Endometrial microvascular endothelial cells (primary cell): ENCODE results near the gene PTK6. TPM values are rescaled to one million over a fixed set of nuclear protein-coding genes. Genes with fewer than 3 reads are reported as not detected.
"Not testable (repeated sequence)": the region's sequence is repeated elsewhere in the genome, so short reads cannot be mapped to it uniquely, and the experiment has no call there.

ENCODE experiments used
- in situ Hi-C: cut with HindIII; loops from 2 replicates; pipeline ENCODE4 v1.10.0; 2017; ENCODE audit warnings: low sequenced_read_pairs, low pct_unique_long_range_greater_than_20kb; ENCODE audit errors: inconsistent ontology term
- total RNA-seq: library from RNA; depleted of rRNA; stranded (reverse); fragments of >200 nt; gene quantifications from one replicate; pipeline ENCODE4 v1.2.3, GENCODE V29; 2015; ENCODE audit errors: inconsistent ontology term

PTK6 gene
- total RNA-seq, 1 donor from 2014 or later: not detected

DNA sequence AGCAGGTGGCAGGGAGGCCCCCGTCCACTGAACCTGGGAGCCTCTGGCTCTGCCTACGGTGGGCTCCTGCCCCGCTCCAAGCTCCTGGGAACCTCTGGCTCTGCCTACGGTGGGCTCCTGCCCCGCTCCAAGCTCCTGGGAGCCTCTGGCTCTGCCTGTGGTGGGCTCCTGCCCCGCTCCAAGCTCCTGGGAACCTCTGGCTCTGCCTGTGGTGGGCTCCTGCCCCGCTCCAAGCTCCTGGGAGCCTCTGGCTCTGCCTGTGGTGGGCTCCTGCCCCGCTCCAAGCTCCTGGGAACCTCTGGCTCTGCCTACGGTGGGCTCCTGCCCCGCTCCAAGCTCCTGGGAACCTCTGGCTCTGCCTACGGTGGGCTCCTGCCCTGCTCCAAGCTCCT, 33.9 kb upstream of the PTK6 start:
- in situ Hi-C loops: not testable (repeated sequence)

DNA sequence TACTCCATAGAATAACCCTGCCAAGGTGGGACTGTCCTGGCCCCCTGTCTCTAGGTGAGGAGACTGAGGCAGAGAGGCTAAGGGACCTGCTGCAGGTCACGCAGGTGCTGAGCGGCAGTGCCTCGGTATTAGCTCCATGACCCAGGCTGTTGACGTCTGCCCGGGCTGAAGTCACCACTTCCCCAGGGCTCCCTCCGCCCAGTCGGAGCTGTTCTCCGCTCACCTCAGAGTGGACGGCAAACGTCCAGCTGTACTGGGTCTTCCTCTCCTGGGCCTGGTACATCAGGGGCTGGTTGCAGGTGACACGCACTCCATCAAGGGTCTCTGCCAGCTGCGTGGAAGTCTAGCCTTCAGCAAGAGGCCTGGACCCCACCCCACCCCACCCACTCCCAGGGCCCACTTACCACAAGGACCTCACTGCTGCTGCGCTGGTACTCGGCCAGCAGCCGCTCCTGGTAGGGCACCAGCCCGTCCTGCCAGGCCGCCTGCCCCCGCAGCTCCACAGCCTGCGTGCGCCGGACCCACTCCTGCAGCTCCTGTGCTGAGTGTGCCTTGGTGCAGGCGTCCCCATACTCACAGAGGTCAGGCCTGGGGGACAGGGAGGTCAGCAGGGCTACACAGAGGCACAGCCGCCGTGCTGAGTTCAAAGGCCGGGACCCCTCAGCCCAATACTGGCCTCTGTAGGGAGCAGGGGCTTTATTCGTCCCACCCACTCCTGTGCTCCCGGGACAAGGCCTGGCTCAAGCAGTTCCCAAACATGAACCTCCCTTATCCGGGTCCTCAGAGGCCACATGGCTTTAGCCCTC, 33.3 kb upstream of the PTK6 start:
- in situ Hi-C loops: no loop called here

DNA sequence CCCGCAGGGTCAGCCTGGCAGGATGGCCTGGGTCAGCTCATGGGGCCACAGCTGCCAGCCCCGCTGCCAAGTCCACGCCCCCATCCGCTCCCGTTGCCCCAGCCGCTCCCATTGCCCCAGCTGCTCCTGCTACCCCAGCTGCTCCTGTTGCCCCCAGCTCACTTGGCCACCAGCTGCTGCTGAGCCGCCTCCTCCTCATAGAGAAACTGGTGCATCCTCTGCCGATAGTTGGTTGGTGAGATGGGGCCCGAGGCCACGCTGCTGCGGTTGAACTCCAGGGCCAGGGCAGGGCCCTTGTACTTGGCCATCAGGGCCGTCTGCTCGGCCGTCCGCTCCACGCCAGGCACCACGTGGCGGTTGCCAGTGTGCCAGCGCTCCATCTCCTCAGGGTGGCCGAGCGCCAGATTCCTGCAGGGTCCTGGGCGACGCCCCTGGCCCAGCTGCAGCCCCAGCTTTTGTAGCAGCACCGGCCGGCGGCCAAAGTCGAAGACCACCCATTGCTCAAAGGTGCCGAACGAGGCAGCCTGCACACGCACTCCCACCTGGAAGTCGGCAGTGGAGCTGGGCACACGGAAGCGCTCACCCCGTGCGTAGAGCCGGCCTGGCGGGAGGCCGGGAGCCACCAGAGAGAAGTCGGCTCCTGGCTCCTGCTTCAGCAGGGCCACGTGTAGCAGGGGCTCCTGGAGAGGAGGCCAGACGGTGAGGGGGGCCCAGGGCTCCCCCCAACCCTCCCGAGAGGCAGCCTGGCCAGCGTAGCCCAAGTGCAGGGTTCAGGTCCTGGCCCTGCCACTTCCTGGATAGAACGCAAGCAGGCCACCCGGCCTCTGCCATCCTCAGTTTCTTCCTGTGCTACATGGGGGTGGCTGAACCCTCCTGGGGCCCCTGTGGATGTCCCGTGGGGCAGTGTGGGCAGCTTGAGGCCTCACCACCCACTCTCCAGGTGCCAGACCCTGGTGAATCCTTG, 32.1 kb upstream of the PTK6 start:
- in situ Hi-C loops: no loop called here

DNA sequence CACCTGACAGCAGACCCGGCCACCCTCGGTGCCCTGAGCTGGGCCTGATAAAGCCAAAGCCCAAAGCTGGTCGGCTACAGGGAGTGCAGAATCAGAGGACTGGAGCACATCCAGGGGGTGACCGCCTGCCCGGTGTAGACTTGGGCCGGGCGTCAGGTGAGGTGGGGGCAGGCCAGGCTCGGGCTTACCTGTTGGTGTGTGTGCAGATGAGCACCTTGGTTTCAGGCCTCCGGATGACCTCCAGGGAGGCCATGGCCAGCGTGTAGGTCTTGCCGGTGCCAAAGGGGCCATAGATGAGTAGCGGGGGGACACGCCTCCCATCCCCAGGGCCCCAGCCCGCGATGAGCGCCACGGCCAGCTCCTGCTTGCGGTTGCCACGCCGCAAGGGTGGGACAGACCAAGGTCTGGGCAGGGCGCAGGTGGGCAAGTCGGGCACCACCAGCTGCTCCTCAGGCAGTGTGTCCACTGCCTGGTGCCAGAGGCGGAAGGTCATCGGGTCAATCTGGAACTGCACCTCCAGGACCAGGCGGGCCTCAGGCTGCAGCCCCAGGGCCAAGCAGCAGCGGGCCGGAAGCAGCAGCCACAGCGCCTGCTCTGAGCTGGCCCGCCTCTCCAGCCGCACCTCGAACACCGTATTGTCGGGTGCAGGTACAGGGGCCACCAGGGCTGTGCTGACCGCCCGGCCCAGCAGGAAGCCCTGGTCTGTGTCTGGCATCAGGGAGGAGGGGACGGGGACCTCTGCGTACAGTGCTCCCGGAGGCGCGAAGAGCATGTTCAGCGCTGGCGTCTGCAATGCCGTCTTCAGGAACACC, 31.2 kb upstream of the PTK6 start:
- in situ Hi-C loops: no loop called here

DNA sequence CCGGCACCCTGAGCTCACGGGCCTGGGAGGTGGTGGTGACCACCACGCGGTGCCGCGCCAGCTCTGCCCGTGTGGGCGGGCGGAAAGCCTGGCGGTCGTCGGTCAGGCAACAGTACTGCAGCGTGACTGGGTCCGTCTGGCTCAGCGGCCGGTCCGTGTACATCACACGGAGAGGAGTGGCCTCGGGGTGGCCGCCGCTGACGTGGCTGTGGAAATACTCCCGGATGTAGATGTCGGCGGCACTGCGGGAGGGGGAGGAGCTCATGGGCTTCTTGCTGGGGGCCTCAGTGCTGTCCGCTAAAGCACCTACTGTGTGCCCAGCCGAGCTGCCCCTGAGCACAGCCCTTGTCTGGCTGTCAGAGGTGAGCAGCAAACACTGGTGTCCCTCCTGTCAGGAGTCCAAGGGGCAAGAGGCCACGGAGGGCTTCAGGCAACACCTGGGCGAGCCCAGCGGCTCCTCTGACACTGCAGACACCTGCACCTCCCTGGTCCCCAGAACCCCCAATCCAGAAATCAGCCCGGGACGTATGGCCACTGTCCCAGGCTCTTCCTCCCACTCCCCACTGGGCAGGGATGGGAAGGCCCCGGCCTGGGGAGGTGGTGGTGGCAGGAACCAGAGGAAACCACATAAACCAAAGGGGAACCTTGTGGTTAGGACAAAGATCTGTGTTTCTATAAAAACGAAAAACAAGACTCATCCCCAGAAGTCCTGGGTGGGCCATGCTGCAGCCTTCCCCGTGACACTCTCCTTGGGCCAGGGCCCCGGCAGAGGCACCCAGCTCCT, 30.4 kb upstream of the PTK6 start:
- in situ Hi-C loops: no loop called here

DNA sequence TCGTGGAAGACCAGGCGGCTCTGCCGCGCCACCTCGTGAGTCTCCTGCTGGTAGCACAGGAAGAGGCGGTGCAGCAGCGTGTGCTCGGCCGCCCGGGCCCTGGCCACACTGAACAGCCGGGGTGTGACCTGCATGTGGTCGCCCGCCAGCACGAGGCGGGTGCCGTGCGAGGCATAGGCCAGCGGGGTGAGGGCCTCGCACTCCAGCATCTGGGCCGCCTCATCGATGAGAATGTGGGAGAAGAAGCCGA, 29.9 kb upstream of the PTK6 start:
- in situ Hi-C loops: no loop called here

DNA sequence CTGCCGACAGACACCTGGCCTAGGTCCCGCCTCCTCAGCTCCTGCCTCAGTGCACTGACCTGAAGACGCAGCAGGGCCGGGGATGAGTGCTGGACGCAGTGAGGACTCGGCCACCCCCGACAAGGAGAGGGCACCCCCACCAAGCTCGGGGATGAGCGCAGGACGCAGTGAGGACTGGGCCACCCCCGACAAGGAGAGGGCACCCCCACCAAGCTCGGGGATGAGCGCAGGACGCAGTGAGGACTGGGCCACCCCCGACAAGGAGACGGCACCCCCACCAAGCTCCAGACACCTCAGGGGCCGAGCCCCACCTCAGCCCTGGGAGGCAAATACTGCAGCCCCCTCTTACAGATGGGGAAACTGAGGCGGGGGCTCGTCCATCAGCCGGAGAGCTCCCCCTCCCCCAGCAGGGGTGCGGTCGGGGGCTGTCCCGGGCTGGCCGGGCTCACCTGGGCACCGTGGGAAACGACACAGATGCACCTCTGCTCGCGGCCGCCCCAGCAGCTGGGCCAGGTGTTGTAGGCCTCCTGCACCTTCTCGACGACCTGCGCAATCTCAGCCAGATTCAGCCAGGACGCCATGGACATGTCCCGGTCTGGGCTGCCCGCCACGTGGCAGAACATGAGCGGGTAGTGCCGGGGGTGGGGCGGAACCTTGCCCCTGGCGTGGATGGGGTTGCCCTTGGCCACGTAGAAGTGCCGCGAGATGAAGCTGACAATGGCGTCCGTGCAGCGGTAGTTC, 29.4 kb upstream of the PTK6 start:
- in situ Hi-C loops: no loop called here

DNA sequence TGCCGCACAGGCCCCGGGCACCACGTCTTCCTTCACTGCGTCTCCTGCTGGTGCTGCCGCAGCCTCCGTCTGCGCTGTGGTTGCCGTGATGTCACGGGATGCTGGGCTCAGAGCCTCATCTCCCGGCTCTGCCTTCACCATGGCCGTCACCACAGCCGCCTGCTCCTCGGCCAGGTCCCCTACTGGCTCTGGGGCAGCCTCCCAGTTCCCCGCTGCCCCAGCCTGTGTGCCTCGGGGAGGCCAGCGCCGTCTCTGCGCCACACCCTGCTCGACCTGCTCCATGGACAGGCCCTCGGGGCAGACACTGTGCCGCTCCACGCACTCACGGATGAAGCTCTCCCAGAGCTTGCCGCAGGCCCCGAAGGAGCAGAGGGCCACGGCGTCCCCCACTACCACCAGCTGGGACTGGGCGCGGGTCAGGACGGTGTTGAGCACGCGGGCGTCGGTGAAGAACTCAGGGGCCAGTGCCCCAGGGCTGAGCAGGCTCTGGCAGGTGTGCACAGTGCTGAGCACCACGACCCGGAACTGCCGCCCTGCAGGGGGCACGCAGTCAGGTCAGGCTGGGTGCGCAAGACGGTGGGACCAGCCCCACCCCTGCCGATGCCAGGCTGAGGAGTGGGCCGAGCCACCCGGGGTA, 28.6 kb upstream of the PTK6 start:
- in situ Hi-C loops: no loop called here

DNA sequence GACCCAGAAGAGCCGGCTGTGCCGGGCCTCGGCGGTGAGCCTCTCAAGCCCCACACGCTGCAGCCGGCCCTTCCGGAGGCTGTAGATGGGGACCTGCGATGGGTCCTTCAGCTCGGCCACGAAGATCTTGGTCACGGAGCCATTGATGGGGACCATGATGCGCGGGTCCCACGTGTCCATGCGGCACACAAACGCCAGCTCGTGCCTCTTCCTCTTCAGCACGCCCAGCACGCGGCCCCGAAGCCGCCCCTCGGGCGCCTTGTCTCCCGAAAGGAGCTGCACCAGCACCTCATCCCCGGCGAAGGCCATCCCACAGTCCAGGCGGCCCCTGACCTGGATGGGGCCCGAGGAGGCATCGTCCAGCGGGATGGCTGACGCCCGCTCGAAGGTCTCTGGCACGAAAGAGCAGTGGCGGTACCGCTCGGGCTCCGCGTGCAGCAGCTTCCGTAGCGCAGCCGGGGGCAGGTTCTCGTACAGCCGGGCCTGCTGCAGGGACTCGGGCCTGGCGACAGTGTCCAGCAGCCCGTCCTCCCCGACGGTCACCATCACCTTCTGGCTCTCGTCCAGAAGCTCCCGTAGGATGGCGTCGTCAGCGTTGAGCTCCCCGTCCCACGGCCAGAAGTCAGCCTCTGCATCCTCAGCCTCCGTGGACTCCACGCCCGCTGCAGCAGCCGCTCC, 28.0 kb upstream of the PTK6 start:
- in situ Hi-C loops: no loop called here

DNA sequence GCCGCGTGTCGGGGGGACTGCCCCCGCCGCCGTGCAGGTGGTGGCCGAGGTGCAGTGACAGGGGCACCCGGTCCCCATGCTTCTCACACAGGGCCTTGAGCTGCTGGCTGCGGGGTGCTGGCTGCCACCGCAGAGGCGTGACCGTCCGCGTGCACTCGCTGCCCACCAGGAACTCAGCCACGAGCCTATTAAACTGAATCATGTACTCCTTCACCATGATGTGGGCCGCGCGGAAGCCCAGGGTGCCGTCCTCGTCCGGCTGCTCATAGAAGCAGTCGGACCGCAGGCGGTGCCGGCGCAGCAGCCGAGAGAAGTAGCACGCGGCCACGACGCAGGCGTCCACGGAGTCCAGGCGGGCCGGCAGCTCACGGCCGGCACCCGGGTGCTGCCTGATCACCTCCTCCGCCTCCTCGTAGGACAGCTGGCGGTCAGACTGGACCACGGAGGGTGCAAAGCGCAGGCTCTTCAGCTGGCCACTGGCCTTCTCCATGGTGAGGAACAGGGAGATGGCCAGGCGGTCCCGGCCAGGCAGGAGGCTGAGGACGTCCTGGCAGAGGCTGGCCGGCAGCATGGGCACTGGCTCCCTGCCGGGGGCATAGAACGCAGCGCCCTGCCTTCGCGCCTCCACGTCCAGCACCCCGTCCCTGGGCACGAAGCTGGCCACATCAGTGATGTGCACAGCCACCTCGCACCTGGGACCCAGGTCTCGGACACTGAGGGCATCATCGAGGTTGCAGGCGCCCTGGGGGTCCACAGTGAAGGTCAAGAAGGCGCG, 27.0 kb upstream of the PTK6 start:
- in situ Hi-C loops: no loop called here

DNA sequence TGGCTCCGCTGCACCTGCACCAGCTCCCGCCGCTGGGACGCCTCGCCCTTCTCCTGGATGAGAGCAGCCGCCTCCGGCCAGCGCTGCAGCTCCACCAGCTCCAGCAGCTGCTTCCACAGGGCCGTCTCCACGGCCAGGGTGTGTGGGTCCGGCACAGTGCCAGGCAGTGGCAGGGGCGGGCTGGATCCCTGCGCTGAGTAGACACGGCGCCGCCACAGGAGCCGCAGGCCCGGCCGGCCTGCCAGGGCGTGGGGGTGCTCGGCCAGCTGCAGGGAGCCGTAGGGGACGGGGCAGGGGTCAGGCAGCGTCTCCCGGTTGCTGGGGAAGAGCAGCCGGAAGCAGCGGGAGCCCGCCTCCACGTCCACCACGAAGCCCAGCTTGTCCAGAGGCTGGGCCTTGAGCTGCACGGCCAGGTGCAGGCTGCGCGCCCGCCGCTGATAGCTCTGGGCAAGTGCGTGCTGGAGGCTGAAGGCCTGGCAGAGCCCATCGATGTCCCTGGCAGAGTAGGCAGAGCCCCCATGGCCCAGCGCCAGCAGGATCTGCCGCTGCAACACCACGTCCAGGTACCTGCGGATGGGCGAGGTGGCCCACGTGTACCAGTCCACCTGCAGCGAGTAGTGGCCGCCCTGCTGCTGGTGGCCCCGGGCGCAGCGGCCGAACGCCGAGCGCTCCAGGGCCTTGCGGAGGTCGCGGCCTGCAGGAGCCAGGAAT, 26.2 kb upstream of the PTK6 start:
- in situ Hi-C loops: no loop called here

DNA sequence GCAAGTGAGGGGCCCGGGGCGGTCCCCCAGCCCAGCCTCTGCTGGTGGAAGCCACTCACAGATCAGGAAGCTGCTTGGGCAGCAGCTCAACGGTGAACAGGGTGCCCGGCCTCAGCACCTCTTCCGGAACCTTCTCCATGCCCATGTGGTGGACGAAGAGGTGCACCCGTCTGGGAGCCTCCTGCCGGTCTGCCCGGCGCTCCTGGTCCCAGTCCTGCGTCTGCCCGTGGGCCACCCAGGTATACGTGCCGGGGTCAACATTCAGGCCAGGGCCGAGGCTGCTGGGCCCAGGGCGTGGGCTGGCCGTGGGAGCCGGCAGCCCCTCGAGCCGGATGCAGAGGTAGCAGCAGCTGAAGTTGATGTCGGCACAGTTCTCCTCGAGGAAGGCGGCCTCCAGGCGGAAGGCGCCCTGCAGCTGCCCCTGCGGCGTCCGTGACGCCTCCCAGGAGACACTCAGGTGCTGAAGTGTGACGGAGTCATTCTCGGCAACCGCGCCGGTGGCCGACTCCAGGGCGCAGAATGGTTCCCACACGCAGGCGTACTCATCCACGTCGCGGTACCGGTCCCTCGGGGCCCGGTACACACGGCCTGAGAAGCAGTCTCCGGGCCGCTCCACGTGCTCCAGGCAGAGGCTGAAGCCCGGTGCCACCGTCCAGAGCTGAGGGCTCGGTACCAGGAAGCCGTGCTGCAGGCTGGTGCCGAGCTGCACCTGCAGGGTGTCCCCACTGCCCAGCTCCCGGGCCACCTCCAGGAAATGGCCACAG, 25.5 kb upstream of the PTK6 start:
- in situ Hi-C loops: no loop called here

DNA sequence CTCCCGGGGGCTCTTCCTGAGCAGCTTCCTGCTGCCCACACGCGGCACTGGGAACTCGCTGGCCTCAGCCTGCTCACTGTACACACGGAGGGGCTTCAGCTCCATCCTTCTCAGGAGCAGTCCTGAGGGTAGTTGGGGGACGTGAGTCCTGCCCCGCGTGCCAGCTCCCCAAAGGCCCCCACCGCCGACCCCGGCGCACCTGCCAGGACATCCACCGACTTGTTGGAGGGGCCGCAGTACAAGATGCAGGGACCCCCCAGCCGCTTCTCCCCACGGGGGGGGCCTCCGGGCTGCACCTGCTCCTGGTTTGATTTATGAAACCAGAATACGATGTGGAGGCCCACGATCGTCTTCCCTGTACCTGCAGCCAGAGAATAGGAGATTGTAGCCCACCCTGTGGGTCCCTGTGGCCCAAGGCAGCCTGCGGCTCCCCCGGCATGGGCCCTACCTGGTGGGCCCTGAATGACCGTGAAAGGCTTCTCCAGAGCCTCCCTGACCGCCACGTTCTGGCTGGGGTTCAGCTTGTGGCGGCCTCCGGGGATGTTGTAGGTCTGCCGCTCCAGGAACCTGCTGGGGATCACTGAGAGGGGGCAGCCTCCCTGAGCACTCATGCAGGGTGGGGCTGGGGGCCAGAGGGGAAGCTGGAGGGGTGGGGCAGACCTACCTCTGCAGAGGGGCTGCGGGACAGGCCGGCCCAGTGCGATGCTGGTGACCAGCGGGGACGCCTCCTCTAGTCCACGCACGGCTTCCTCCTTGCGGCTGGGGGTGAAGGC, 24.6 kb upstream of the PTK6 start:
- in situ Hi-C loops: no loop called here

DNA sequence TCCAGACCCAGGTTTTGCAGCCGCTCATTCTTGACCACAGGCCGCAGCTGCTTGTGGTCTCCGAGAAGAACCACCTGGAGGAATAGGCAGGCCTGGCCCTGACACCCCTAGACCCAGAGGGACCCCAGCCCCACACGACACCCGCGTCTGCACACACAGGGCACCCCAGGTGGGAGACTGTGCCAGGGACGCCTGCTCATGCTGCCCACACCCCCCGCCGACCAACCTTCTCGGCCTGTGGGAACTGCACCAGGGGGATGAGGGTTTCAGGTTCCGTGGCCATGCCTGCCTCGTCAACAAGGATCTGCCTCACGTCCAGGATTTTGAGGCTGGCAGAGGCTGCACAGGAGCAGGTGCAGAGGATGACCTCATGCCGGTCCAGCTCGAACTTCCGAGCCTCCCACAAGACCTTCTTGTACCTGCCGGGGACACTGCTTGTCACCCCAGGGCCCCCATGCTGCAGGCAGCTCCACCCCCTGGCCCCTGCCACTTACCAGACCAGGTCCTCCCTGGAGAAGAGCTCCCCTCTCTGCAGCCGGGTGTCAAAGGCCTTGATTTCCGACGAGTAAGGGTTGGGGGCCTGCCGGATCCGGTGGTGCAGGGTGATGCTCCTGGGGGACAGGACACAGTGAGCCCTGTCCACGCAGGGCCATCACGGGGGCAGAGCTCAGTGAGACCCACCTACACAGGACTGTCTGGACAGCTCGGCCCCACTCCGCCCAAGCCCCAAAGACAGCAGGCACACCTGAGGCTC, 23.9 kb upstream of the PTK6 start:
- in situ Hi-C loops: no loop called here
